GM21723 (cell line): Measurements from ENCODE around the gene DIS3L2.
"Not testable (repeated sequence)": the region's sequence is repeated elsewhere in the genome, so short reads cannot be mapped to it uniquely, and the experiment has no call there.

Experiments
- ATAC-seq: cut with Tn5 transposase; IDR thresholded peaks from one replicate; pipeline ENCODE4 v1.9.1; 2021; ENCODE audit warnings: mild to moderate bottlenecking, moderate library complexity; ENCODE audit not compliant: unreplicated experiment

The DIS3L2 gene

GRCh38 chr2:232162187-232162586 lies 200.7 kb downstream of the DIS3L2 start:
- no peak for ATAC-seq

DNA sequence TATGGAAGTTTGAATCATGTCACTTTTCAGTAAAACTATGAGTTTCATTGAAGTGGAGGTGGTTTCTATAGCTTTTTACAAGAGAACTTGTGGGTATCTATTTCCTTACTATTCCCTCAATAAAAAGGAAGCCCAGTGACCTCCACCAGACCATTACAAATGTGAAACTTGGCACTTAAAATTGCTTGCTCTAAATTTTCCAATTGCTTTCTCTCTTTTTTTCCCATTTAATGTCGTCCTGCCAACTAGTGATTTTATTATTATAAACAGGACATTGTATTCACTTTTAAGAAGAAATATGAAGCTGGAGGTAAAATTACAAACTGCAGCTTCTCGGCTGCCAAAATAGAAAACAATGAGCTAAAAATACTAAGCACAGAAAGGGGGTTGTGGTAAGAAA lies 208.9 kb downstream of the DIS3L2 start:
- ATAC-seq, result no peak

DNA sequence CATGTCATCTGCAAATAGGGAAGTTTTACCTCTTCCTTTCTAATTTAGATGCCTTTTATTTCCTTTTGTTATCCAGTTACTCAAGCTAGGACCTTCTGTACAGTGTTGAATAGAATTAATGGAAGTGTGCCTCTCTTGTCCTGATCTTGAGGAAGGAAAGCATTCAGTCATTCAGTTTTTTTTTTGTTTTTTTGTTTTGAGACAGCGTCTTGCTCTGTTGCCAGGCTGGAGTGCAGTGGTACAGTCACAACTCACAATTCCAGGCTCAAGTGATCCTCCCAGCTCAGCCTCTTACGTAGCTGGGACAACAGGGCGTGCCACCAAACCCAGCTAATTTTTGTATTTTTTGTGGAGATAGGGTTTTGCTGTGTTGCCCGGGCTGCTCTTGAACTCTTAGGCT lies 213.1 kb downstream of the DIS3L2 start:
- ATAC-seq, result no peak

DNA sequence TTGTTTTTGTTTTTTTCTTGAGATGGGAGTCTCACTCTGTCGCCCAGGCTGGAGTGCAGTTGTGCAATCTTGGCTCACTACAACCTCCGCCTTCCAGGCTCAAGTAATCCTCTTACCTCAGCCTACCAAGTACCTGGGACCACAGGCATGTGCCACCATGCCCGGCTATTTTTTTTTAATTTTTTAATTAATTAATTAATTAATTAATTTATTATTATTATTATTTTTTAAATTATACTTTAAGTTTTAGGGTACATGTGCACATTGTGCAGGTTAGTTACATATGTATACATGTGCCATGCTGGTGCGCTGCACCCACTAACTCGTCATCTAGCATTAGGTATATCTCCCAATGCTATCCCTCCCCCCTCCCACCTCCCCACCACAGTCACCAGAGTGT lies 215.1 kb downstream of the DIS3L2 start:
- not testable (repeated sequence) for ATAC-seq

GRCh38 chr2:232183279-232183678 lies 221.8 kb downstream of the DIS3L2 start:
- ATAC-seq, result no peak

DNA sequence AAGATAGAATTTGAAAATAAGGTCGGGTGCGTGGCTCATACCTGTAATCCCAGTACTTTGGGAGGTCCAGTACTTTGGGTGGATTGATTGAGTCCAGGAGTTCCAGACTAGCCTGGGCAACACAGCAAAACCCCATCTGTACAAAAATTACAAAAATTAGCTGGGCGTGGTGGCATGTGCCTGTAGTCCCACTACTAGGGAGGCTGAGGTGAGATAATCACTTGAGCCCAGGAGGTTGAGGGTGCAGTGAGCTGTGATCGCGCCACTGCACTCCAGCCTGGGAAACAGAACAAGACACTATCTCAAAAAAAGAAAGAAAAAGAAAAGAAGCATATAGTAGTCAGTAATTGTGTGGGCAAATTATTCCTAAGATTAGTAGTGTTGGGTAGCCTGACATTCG lies 222.8 kb downstream of the DIS3L2 start:
- ATAC-seq, result no peak

DNA sequence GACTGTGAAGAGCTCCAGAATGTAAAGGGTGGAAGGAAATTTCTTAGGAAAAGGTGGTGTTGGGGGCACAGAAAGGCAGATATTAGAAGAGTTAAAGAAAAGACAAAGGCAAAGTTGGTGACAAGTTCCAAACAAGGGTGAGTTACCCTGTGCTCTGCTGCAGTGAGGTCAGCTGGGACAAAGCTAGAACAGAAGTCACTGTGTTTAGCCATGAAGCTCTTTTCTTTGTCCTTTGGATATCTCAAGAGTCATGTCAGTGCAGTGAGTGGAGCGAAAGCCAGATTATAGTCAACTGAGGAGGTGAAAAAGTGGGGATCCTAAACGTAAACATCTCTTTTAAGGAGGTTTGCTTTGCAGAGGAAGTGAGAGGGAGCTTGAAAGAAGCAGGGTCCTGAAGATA lies 229.3 kb downstream of the DIS3L2 start:
- ATAC-seq, result no peak

GRCh38 chr2:232195487-232195886 lies 234.0 kb downstream of the DIS3L2 start:
- ATAC-seq, result no peak

- ATAC-seq, result no peak
These were observed 235.3 kb downstream of the DIS3L2 start for GRCh38 chr2:232196802-232197201.

GRCh38 chr2:232200195-232200594 lies 238.7 kb downstream of the DIS3L2 start:
- ATAC-seq, result no peak

- ATAC-seq, result no peak
These were observed 241.8 kb downstream of the DIS3L2 start for GRCh38 chr2:232203166-232203891.

DNA sequence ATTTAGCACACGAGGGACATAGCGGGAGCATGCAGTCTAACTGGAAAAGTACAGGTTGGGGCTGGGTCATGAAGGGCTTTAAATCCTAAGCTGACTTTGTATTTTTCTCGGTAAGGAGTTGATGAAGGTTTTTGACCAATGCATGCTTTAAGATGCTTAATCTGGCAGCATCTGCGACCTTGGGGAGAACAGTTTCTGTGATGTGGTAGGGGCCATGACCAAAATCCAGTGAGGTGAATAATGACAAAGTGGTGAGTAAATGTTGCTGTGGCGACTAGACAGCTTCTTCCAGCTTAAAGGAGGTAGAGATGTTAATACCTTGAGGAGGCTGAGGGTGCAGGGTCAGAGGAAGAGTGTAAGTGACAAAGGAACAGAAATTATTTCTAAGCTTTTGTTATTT lies 242.4 kb downstream of the DIS3L2 start:
- ATAC-seq, result no peak

DNA sequence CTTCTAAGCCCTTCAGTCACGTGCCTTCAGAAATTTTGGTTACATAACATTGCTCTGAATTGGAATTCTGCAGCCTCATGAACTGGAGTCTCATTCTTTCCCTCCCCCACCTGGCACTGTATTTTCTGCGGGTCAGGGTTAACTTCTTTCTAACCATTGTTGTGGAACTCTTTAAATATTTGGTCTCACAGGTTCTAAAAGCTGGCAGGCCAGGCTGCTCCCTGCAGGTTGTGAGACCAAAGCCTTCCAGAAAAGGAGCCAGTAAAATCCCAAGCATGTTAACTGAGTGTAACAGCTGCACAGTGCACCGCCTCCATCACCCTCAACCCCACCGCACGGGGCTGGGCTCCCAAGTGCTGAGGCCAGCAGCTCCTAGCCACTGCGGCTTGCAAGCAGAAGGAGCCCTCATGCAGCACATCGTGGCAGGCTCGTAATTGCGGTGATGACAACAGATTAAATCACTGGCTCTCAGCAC lies 243.0 kb downstream of the DIS3L2 start:
- ATAC-seq, result no peak

GRCh38 chr2:232207174-232207573 lies 245.7 kb downstream of the DIS3L2 start:
- no peak for ATAC-seq

DNA sequence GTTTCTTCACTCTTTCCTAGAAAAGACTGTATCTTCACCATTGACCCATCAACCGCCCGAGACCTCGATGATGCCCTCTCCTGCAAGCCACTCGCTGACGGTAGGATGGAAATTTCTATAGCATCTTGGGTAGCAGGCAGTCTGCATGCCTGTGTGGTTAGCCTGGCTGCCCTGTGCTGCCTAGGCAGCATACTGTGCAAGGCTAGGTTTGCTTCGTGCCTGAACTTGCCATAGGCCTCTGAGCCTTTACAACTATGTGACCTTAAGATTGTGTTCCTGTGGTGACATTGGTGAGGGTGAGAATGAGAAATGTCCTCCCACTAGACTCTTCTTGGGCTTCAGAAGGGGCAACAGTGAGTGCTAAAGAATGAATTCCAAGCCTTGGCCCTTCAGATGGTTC lies 248.8 kb downstream of the DIS3L2 start:
- no peak for ATAC-seq

DNA sequence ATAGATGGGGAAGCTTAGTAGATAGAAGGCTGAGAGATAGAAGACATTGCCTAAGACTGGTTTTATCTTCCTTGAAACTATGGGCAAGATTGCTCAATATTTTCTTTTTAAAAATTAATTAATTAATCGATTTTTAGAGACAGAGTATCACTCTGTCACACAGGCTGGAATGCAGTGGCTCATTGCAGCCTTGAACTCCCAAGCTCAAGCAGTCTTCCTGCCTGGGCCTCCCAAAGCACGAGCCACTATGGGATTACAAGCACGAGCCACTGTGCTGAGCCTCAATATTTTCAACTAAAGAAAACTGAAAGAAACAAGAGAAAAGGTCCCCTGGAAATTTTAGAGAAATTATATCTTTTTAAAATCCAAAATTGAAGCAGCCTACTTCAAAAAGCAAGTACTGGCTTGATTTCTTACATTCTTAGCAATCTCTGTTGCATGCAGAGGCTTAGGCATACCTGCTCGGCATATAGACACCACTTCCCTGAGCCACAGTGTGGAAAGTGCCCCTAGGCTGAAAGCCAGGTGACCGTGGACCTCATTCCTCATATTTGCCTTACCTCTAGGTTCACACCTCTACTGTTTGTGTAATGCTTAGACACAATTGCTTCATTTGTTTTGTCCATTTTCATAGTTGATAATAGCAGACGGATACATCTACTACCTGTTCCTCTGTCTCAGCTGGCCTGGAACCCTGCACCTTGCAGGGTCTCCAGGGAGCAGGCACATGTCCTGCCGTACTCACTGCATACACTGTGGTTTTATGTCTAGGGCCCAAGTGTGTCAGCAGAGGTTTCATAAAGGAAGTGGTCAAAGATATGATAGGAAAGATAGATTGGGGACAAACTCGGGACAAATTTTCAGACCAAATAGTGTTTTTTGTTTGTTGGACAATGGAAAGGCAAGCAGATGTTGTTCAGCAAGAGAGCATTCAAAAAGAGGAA lies 250.5 kb downstream of the DIS3L2 start:
- no peak for ATAC-seq

DNA sequence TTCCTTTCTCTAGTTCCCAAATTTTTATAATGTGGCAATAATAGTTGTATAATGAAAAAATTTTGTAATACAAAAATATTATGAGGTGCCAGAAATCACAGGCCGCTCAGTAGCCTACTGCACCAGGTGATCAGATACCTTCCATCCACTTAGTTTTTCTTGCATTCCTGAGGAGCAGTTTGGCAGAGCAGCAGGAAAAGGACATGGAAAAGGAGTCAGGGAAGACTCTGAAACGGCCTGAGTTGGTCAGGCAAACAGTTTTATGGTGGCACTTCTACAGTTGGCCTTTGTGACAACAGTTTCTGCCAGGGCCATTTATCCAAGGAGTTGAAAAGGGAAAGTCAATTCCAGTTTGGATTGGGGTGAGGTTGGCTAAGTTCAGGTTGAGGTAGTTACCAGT lies 251.7 kb downstream of the DIS3L2 start:
- no peak for ATAC-seq

GRCh38 chr2:232214053-232214452 lies 252.5 kb downstream of the DIS3L2 start:
- ATAC-seq, result no peak

DNA sequence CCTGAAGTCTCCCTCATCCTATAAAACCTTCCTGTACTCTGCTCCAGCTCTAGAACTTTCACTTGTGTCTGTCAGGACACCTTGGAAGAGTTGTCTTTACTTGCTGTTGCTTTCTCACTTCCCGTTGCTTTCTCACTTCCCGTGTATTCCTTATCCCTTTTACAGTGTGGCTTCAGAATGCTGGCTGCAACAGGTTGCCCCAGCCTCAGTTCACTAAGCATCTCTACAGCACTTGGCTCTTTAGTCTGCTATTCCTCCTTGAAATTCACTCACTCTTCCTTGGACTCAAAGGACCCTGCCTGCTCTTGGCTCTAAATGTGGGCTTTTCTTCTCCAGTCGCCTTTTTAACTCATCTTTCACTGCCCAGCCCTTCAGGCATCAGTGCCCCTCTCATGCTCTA lies 254.5 kb downstream of the DIS3L2 start:
- no peak for ATAC-seq

GRCh38 chr2:232218778-232219495 lies 257.4 kb downstream of the DIS3L2 start:
- no peak for ATAC-seq

- no peak for ATAC-seq
These were observed 258.0 kb downstream of the DIS3L2 start for GRCh38 chr2:232219496-232219870.
